Endothelial cell of umbilical vein (primary cell): Measurements from ENCODE around the gene S100A14. TPM values are rescaled to one million over a fixed set of nuclear protein-coding genes. Genes with fewer than 3 reads are reported as not detected.

Source experiments
- BruUV-seq: library from RNA; stranded (reverse); fragments of 400-500 nt; replicated peaks from 2 replicates; lab custom pipeline; 2021; lab: Mats Ljungman, UMichigan
- CTCF ChIA-PET: fragments of 300-600, 350-600 bp; sonication (Branson Sonifier 250); formaldehyde crosslinking; loops from one replicate; lab custom pipeline; 2021; ENCODE audit warnings: antibody characterized with exemption, inconsistent platforms; lab: Charles Lee
- POLR2A ChIA-PET: fragments of 300-600, 350-600 bp; sonication (Branson Sonifier 250); formaldehyde crosslinking; loops from one replicate; lab custom pipeline; 2021; ENCODE audit warnings: antibody characterized with exemption, inconsistent platforms; lab: Charles Lee
- DNase-seq: peaks from one replicate; pipeline ENCODE4 v3.0.0-alpha.2; 2011; ENCODE audit warnings: low read depth, low spot score
- FAIRE-seq: peaks from 2 replicates; lab custom pipeline; 2011; peaks lifted over from hg19 to GRCh38; lab: Jason Lieb, UNC
- H2AFZ ChIP-seq: 2 replicates; pipeline ENCODE4 v1.6.0; 2012; ENCODE audit warnings: low read depth, low read length, control low read depth, inconsistent platforms
- H3K27ac ChIP-seq: 2 replicates; pipeline ENCODE4 v1.5.1; 2011; ENCODE audit warnings: low read depth, mild to moderate bottlenecking, control low read depth, low read length, moderate library complexity; ENCODE audit not compliant: insufficient read depth
- H3K27me3 ChIP-seq, 2 experiments: 2 replicates each; pipeline versions ENCODE4 v1.6.0 to v1.6.1; 2011; ENCODE audit warnings: low read length in 2 of 2, mixed read lengths in 1 of 2; ENCODE audit not compliant: control insufficient read depth in 2 of 2, insufficient read depth in 2 of 2
- H3K36me3 ChIP-seq, 2 experiments: 2 replicates in 1 of 2; 3 replicates in 1 of 2; pipeline ENCODE4 v1.5.1; 2011; ENCODE audit warnings: low read length in 2 of 2, mild to moderate bottlenecking in 1 of 2, moderate library complexity in 1 of 2; ENCODE audit not compliant: control insufficient read depth in 2 of 2, insufficient read depth in 2 of 2; ENCODE audit errors: extremely low read depth in 1 of 2
- H3K4me1 ChIP-seq: 3 replicates; pipeline ENCODE4 v1.5.1; 2011; ENCODE audit warnings: mild to moderate bottlenecking, low read length; ENCODE audit not compliant: control insufficient read depth, insufficient read depth; ENCODE audit errors: extremely low read depth
- H3K4me2 ChIP-seq: 2 replicates; pipeline ENCODE4 v1.6.1; 2011; ENCODE audit warnings: low read length, control low read depth, mixed read lengths; ENCODE audit not compliant: insufficient read depth
- H3K4me3 ChIP-seq, 3 experiments: fragments of 200-600 bp in 1 of 3; sonication (generic), shearing (Covaris generic) in 1 of 3; replicated peaks in 1 of 3; 2 replicates each; pipeline ENCODE4 v1.5.1; 2011 to 2016; ENCODE audit warnings: control low read depth in 3 of 3, low read length in 3 of 3, mild to moderate bottlenecking in 2 of 3, inconsistent platforms in 1 of 3, low read depth in 1 of 3, moderate library complexity in 1 of 3; ENCODE audit not compliant: insufficient read depth in 1 of 3
- H3K79me2 ChIP-seq: 2 replicates; pipeline ENCODE4 v1.6.0; 2012; ENCODE audit warnings: low read length, inconsistent platforms; ENCODE audit not compliant: control insufficient read depth, insufficient read depth
- H3K9ac ChIP-seq: replicated peaks from 2 replicates; pipeline ENCODE3; 2011; ENCODE audit warnings: low read length, control low read depth; ENCODE audit not compliant: insufficient read depth; ENCODE audit errors: extremely low read depth
- H3K9me1 ChIP-seq: replicated peaks from 3 replicates; pipeline ENCODE4 v1.6.0; 2011; ENCODE audit warnings: mild to moderate bottlenecking, low read length; ENCODE audit not compliant: control insufficient read depth, insufficient read depth; ENCODE audit errors: extremely low read depth
- H3K9me3 ChIP-seq: replicated peaks from 2 replicates; pipeline ENCODE4 v1.5.1; 2012; ENCODE audit warnings: low read length, inconsistent platforms; ENCODE audit not compliant: control insufficient read depth, insufficient read depth
- H4K20me1 ChIP-seq: replicated peaks from 2 replicates; pipeline ENCODE3; 2011; ENCODE audit warnings: mild to moderate bottlenecking, low read length; ENCODE audit not compliant: control insufficient read depth, insufficient read depth; ENCODE audit errors: extremely low read depth
- JUN ChIP-seq: IDR thresholded peaks from 2 replicates; pipeline ENCODE4 v1.6.1; 2011; ENCODE audit warnings: borderline replicate concordance, low read depth; ENCODE audit not compliant: insufficient read length, insufficient read depth
- dilution Hi-C: fragments of 300-500 bp; cut with MboI; formaldehyde crosslinking; loops from one replicate; pipeline ENCODE4 v1.15.0; 2019; ENCODE audit warnings: low sequenced_read_pairs; ENCODE audit not compliant: extremely low pct_ligation_motif_present
- intact Hi-C: fragments of 100-400 bp; cut with micrococcal nuclease; formaldehyde crosslinking; loops from one replicate; pipeline ENCODE4 v1.10.0; 2022
- polyA plus RNA-seq, 4 experiments: library from polyadenylated mRNA; depleted of rRNA in 3 of 4; stranded (reverse) in 3 of 4; unstranded in 1 of 4; fragments of >200 nt; gene quantifications; 2 replicates each; pipeline versions ENCODE4 v1.2.1 to v1.2.3, GENCODE V29; 2011 to 2012; ENCODE audit warnings: missing spikeins in 1 of 4
- total RNA-seq: library from RNA; stranded (reverse); gene quantifications from 2 replicates; pipeline ENCODE4 v1.2.3, GENCODE V29; 2021
- TF ChIP-seq, protein P1 (sequence below), 2 donors: IDR thresholded peaks; 1 replicate in 1 of 2; 2 replicates in 1 of 2; pipeline ENCODE4 v1.5.1; 2011; ENCODE audit warnings: low read length in 2 of 2, mild to moderate bottlenecking in 2 of 2, moderate library complexity in 2 of 2, control low read depth in 1 of 2, inconsistent platforms in 1 of 2, low read depth in 1 of 2; ENCODE audit not compliant: insufficient read depth in 1 of 2; ENCODE audit errors: extremely low read depth in 1 of 2

S100A14 gene
- total and polyA plus RNA-seq, 2 donors (not counting 3 experiments of a cell fraction or from before 2014, with no cell fraction given) = 0.10 TPM; not detected in 1

DNA sequence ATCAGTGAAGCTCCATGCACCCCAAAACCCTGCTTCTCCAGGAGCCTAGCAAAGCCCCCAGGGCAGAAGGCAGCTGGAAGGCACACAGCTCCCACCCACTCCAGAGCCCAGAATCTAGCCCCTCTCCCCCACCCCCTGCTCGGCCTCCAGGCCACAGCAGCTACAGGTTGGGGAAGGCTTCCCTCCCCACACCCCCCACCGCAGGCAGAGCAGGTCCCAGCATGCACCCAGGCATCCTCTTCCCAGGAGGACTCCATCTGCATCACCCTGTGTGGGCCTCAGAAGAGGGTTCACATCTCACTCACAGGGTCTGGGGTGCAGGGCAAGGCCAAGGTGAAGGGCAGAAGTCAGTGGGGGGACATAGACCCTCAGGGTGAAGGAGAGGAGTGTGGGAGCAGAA is 719 bp downstream of the S100A14 start:
- TF ChIP-seq JUN = no peak
- TF ChIP-seq, protein P1, sequence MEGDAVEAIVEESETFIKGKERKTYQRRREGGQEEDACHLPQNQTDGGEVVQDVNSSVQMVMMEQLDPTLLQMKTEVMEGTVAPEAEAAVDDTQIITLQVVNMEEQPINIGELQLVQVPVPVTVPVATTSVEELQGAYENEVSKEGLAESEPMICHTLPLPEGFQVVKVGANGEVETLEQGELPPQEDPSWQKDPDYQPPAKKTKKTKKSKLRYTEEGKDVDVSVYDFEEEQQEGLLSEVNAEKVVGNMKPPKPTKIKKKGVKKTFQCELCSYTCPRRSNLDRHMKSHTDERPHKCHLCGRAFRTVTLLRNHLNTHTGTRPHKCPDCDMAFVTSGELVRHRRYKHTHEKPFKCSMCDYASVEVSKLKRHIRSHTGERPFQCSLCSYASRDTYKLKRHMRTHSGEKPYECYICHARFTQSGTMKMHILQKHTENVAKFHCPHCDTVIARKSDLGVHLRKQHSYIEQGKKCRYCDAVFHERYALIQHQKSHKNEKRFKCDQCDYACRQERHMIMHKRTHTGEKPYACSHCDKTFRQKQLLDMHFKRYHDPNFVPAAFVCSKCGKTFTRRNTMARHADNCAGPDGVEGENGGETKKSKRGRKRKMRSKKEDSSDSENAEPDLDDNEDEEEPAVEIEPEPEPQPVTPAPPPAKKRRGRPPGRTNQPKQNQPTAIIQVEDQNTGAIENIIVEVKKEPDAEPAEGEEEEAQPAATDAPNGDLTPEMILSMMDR (IDR thresholded peaks at IDR 0.05; ENCODE audit: extremely low read depth in 1 of 2, insufficient read depth in 1 of 2, low read depth in 1 of 2, low read length in 2 of 2) = no peak
- DNase-seq = no peak
- Histone ChIP-seq H3K4me1 (peaks cover 7% of the 10 kb centered on the region), H2AFZ (no peak overlapping the region), H3K9ac (no peak overlapping the region), H3K9me1 (no peaks in the 10 kb centered on the region), H3K27me3 (no peaks in the 10 kb centered on the region), H3K79me2 (peaks cover 22% of the 10 kb centered on the region), H3K4me3 (no peak overlapping the region), H3K36me3 (peaks cover 0 to 6% of the 10 kb centered on the region in 2 experiments), H3K27ac (no peak overlapping the region), H4K20me1 (no peaks in the 10 kb centered on the region), H3K9me3 (no peaks in the 10 kb centered on the region), H3K4me2 (no peak overlapping the region)
- no peak for FAIRE-seq
- intact Hi-C loops = no loop called here
- dilution Hi-C loops = no loop called here
- POLR2A ChIA-PET = interaction anchor here (0.6 to 4.9 kb wide), 3 partner anchors 10 to 19 kb away, joined by 3 to 27 read pairs (median 12); partner anchors contain the start of genes CHTOP and S100A13
- BruUV-seq = no TSS peak
- CTCF ChIA-PET = interaction anchor here (1.0 to 6.0 kb wide), 8 partner anchors 11 to 105 kb away, joined by 3 to 121 read pairs (median 8); partner anchors contain the start of genes S100A1 and S100A13

DNA sequence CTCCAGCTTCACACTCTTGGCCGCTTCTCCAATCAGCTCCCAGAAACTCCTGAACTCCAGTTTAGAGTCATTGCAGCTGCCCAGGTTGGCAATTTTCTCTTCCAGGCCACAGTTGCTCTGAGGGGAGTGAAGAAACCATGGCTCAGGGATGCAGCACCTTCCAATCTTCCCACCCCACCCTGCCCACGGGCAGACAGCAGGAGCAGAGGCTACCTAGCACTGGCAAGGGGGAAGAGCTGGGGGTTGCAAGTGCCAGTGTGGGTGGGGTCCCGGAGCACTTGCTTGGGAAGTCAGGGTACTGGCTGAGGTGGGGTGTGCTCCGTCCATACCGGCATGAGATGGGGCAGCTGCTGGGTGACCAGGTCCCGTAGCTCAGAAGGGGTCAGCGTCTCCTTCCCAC is 1.2 kb downstream of the S100A14 start:
- intact Hi-C loops (no loop called here), dilution Hi-C loops (no loop called here)
- peaks cover 22% of the 10 kb centered on the region for H3K79me2 ChIP-seq
- BruUV-seq = no TSS peak
- H4K20me1 ChIP-seq = no peaks in the 10 kb centered on the region
- no peak overlapping the region for H2AFZ ChIP-seq
- POLR2A ChIA-PET = interaction anchor here (1.1 to 4.9 kb wide), 3 partner anchors 12 to 19 kb away, joined by 3 to 27 read pairs (median 12); partner anchors contain the start of genes CHTOP and S100A13
- H3K27ac ChIP-seq = no peak overlapping the region
- H3K9me1 ChIP-seq = no peaks in the 10 kb centered on the region
- TF ChIP-seq, protein P1 (IDR thresholded peaks at IDR 0.05; ENCODE audit: extremely low read depth in 1 of 2, insufficient read depth in 1 of 2, low read depth in 1 of 2, low read length in 2 of 2) = no peak
- TF ChIP-seq JUN = no peak
- peaks cover 12% of the 10 kb centered on the region for H3K4me1 ChIP-seq
- FAIRE-seq (no peak), DNase-seq (no peak)
- no peaks in the 10 kb centered on the region for H3K9me3 ChIP-seq
- H3K36me3 ChIP-seq = peaks cover 0 to 6% of the 10 kb centered on the region in 2 experiments
- CTCF ChIA-PET = interaction anchor here (1.0 to 6.0 kb wide), 7 partner anchors 12 to 104 kb away, joined by 3 to 121 read pairs (median 11); partner anchors contain the start of genes S100A1 and S100A13
- H3K4me2 ChIP-seq = no peak overlapping the region
- no peak overlapping the region for H3K4me3 ChIP-seq
- H3K9ac ChIP-seq = no peak overlapping the region
- H3K27me3 ChIP-seq = no peaks in the 10 kb centered on the region
